DOHH2 (cell line): ENCODE data around the gene ZNF793.

Experiments used
- H3F3A ChIP-seq: fragments of 200-600 bp; sonication (generic), shearing (Covaris generic); 2 replicates; pipeline ENCODE4 v1.6.0; 2016; ENCODE audit warnings: antibody characterized with exemption, mild to moderate bottlenecking; ENCODE audit not compliant: control insufficient read depth, insufficient read depth
- H3K27ac ChIP-seq: fragments of 200-600 bp; sonication (generic); 2 replicates; pipeline ENCODE4 v1.5.1; 2014; ENCODE audit warnings: low read depth, mild to moderate bottlenecking, low read length, moderate library complexity
- H3K27me3 ChIP-seq: fragments of 200-600 bp; sonication (generic); 2 replicates; pipeline ENCODE4 v1.6.1; 2014; ENCODE audit warnings: mild to moderate bottlenecking, low read length, mixed read lengths; ENCODE audit not compliant: control insufficient read depth
- H3K36me3 ChIP-seq: fragments of 200-600 bp; sonication (generic); 2 replicates; pipeline ENCODE4 v1.6.1; 2014; ENCODE audit warnings: mild to moderate bottlenecking, low read length, moderate library complexity, mixed read lengths; ENCODE audit not compliant: control insufficient read depth
- H3K4me1 ChIP-seq: fragments of 200-600 bp; sonication (generic); 2 replicates; pipeline ENCODE4 v1.6.1; 2014; ENCODE audit warnings: mild to moderate bottlenecking, low read length, mixed read lengths; ENCODE audit not compliant: control insufficient read depth
- H3K4me2 ChIP-seq: fragments of 200-600 bp; sonication (generic); 2 replicates; pipeline ENCODE4 v1.6.0; 2014; ENCODE audit warnings: mild to moderate bottlenecking, low read length, moderate library complexity
- H3K4me3 ChIP-seq: fragments of 200-600 bp; sonication (generic); 2 replicates; pipeline ENCODE4 v1.5.1; 2014; ENCODE audit warnings: mild to moderate bottlenecking, low read length, mixed read lengths
- H3K79me2 ChIP-seq: fragments of 200-600 bp; sonication (generic); 2 replicates; pipeline ENCODE4 v1.6.1; 2014; ENCODE audit warnings: mild to moderate bottlenecking, low read length, mixed read lengths; ENCODE audit not compliant: control insufficient read depth
- H3K9me2 ChIP-seq: fragments of 200-600 bp; sonication (generic); replicated peaks from 2 replicates; pipeline ENCODE4 v1.6.1; 2014; ENCODE audit warnings: mild to moderate bottlenecking, low read length, mixed read lengths; ENCODE audit not compliant: control insufficient read depth
- H3K9me3 ChIP-seq: fragments of 200-600 bp; sonication (generic); 2 replicates; pipeline ENCODE4 v1.6.1; 2014; ENCODE audit warnings: antibody characterized with exemption, low read length, mixed read lengths; ENCODE audit not compliant: control insufficient read depth, insufficient read depth
- H4K20me1 ChIP-seq: fragments of 200-600 bp; sonication (generic); 2 replicates; pipeline ENCODE4 v1.6.0; 2014; ENCODE audit warnings: low read depth, mild to moderate bottlenecking, antibody characterized with exemption, low read length, moderate library complexity; ENCODE audit not compliant: control insufficient read depth, insufficient read depth
- EZH2phosphoT487 ChIP-seq: fragments of 200-600 bp; sonication (generic); IDR thresholded peaks from 2 replicates; pipeline ENCODE4 v1.6.1; 2017; ENCODE audit warnings: borderline replicate concordance, mild to moderate bottlenecking, antibody characterized with exemption, low read length, moderate library complexity, mixed read lengths
- TF ChIP-seq, protein P1 (sequence below): fragments of 200-600 bp; sonication (generic); IDR thresholded peaks from one replicate; pipeline ENCODE4 v1.5.1; 2014; ENCODE audit warnings: antibody characterized with exemption, mild to moderate bottlenecking, low read depth, low read length; ENCODE audit not compliant: poor library complexity, severe bottlenecking

ZNF793 gene

DNA sequence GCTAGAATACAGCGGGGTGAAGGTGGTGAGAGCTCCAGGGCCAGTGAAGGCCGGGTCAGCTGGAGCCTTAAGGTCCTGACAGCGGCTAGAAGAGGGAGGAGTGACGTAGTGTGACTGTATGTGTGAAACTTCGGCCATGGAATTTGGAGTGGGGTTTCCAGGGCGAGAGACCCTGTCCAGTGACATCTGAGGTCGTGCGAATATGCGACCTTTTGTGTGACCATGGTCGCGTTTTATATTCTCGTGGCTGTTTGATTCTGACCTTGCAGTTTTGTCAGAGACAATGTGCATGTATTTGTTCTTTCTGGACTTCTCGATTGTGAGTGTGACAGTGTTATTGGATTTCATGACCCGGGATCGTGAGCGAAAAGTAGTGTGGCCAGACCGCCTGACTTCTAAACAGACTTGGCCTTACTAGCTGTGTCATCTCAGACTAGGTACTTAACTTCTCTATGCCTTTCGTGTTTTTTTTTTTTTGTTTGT is 39.1 kb upstream of the ZNF793 start:
- H3K36me3 ChIP-seq = peaks cover 14% of the 10 kb centered on the region
- H3K4me2 ChIP-seq = peak overlapping the region; percentile 97
- no peaks in the 10 kb centered on the region for H4K20me1 ChIP-seq
- no peak overlapping the region for H3K27ac ChIP-seq
- no peaks in the 10 kb centered on the region for H3K9me2 ChIP-seq
- H3K79me2 ChIP-seq = no peaks in the 10 kb centered on the region
- peaks cover 58% of the 10 kb centered on the region for H3K9me3 ChIP-seq
- TF ChIP-seq, protein P1, sequence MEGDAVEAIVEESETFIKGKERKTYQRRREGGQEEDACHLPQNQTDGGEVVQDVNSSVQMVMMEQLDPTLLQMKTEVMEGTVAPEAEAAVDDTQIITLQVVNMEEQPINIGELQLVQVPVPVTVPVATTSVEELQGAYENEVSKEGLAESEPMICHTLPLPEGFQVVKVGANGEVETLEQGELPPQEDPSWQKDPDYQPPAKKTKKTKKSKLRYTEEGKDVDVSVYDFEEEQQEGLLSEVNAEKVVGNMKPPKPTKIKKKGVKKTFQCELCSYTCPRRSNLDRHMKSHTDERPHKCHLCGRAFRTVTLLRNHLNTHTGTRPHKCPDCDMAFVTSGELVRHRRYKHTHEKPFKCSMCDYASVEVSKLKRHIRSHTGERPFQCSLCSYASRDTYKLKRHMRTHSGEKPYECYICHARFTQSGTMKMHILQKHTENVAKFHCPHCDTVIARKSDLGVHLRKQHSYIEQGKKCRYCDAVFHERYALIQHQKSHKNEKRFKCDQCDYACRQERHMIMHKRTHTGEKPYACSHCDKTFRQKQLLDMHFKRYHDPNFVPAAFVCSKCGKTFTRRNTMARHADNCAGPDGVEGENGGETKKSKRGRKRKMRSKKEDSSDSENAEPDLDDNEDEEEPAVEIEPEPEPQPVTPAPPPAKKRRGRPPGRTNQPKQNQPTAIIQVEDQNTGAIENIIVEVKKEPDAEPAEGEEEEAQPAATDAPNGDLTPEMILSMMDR = no peak
- no peak for TF ChIP-seq EZH2phosphoT487
- H3K27me3 ChIP-seq = no peaks in the 10 kb centered on the region
- H3K4me3 ChIP-seq = peak overlapping the region; percentile 97
- peaks cover 4% of the 10 kb centered on the region; the same call in 1 of the 2 replicates for H3F3A ChIP-seq
- peaks cover 26% of the 10 kb centered on the region for H3K4me1 ChIP-seq

DNA sequence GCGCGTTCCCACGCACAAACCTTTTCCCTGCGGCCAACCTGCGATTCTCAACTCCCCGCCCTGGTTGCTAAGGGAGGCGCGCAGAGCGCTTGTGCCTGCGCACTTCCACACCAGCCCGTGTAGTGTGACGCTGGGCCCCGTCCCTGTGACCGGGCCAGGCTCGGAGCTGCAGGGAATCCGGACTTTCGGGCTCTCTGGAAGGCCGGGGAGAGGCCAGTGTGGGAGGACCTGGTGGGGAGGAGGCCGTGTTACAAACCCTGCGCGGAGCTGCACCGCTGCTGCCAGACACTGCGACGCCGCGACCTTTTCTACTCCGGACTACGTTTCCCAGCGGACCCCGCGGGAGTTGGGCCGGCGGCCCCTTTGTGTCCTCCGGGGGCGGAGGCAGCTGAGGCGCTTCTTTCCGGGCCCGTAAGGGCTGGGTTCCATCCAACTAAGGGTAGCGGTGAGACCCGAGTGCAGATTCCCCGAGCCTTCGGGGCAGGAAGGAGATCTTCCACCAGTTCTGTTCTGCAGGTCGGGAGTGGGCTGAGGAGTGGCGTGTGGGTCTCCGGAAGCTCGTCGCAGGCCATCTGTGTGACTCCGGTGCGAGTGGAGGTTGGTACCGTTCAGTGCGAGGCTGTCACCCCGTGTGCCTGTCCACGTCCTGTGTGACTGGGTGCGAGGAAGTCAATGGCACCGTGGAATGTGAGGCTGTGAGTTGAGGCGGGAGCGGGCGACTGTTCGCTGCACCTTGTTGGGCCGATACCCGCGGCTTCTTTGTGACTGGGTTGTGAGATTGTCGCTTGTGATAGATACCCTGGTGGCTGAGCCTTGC is 37.6 kb upstream of the ZNF793 start, which contains the start of gene ZNF570:
TSS of gene ZNF570 (plus strand) at position 396 of the 817 bp plus-strand sequence. CDS start 999 bp downstream, outside the sequence.
- Histone ChIP-seq H3K9me3 (peaks cover 67% of the 10 kb centered on the region), H3K4me3 (peak within 1 kb of the TSS; percentile 77), H3K36me3 (peaks cover 14% of the 10 kb centered on the region), H3K9me2 (no peaks in the 10 kb centered on the region), H3F3A (peaks cover 4% of the 10 kb centered on the region; the same call in 1 of the 2 replicates), H3K4me1 (peaks cover 26% of the 10 kb centered on the region), H3K79me2 (no peaks in the 10 kb centered on the region), H3K27ac (no peak within 1 kb of the TSS), H4K20me1 (no peaks in the 10 kb centered on the region), H3K4me2 (peak within 1 kb of the TSS; percentile 71), H3K27me3 (no peaks in the 10 kb centered on the region)
- TF ChIP-seq EZH2phosphoT487 = no peak
- TF ChIP-seq, protein P1 = no peak

DNA sequence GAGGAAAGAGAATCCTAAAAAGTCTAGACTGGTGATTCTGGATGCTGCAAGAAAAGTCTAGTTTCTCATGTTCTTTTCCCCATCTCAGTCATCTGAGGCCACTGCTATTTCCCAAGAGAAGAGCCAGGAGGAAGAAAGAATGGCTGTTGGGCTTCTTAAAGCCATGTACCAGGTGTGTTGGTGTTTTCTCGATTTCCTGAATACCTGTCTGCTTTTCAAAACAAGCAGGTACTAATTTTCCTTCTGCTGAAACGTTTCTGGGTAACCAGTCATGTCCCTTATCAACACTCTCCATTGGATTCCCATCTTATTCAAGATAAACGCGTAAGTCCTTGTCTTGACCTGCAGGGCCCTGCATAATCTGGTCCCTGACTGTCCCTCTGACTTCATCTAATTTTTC is 36.5 kb upstream of the ZNF793 start:
- Histone ChIP-seq H3K9me2 (no peaks in the 10 kb centered on the region), H3K4me3 (peak overlapping the region; percentile 77), H3K27me3 (no peaks in the 10 kb centered on the region), H3K79me2 (no peaks in the 10 kb centered on the region), H3K4me2 (peak overlapping the region; percentile 71), H3F3A (peaks cover 4% of the 10 kb centered on the region; the same call in 1 of the 2 replicates), H4K20me1 (no peaks in the 10 kb centered on the region), H3K9me3 (peaks cover 58% of the 10 kb centered on the region), H3K4me1 (peaks cover 26% of the 10 kb centered on the region), H3K27ac (no peak overlapping the region), H3K36me3 (peaks cover 7% of the 10 kb centered on the region; the same call in 1 of the 2 replicates)
- TF ChIP-seq, protein P1 = no peak
- no peak for TF ChIP-seq EZH2phosphoT487
